ENCODE results near the gene ZNF740.
"Not testable (repeated sequence)": the region's sequence is repeated elsewhere in the genome, so short reads cannot be mapped to it uniquely, and the experiment has no call there.

- TF ChIP-seq CTCF (IDR thresholded peaks at IDR 0.05; ENCODE audit: low read depth, low read length, poor library complexity, severe bottlenecking); EZH2phosphoT487 (IDR thresholded peaks at IDR 0.05; ENCODE audit: borderline replicate concordance, low read length): not testable (repeated sequence)
Observed at GRCh38 chr12:53202316-53202715, 21.8 kb downstream of the ZNF740 start.

Measured in DOHH2 (cell line).